Caco-2 (cell line): ENCODE data around the gene SIRPB2. TPM values are rescaled to one million over a fixed set of nuclear protein-coding genes. Genes with fewer than 3 reads are reported as not detected.

ENCODE experiments used
- BruUV-seq: library from RNA; stranded (reverse); fragments of 400-500 nt; replicated peaks from 2 replicates; lab custom pipeline; 2021; lab: Mats Ljungman, UMichigan
- CTCF ChIA-PET: fragments of 300-600 bp; sonication (Branson Sonifier 250); formaldehyde crosslinking; loops from one replicate; lab custom pipeline; 2022; ENCODE audit warnings: antibody characterized with exemption; lab: Charles Lee
- POLR2A ChIA-PET: fragments of 300-600 bp; sonication (Branson Sonifier 250); formaldehyde crosslinking; loops from one replicate; lab custom pipeline; 2022; ENCODE audit warnings: antibody characterized with exemption; lab: Charles Lee
- DNase-seq, 2 experiments: peaks; one replicate each; pipeline versions ENCODE4 v3.0.0 to v3.0.0-alpha.2; 2020 to 2022
- H3K27me3 ChIP-seq: replicated peaks from 2 replicates; pipeline ENCODE4 v1.6.0; 2011; ENCODE audit warnings: low read length; ENCODE audit not compliant: control insufficient read depth, insufficient read depth
- H3K36me3 ChIP-seq: 2 replicates; pipeline ENCODE4 v1.5.1; 2011; ENCODE audit warnings: low read length; ENCODE audit not compliant: control insufficient read depth, insufficient read depth
- H3K4me1 ChIP-seq: fragments of 250-450 bp; sonication (Bioruptor Pico); 2 replicates; pipeline ENCODE4 v1.5.1; 2020; ENCODE audit warnings: mild to moderate bottlenecking
- H3K4me3 ChIP-seq: 2 replicates; pipeline ENCODE4 v1.5.1; 2011; ENCODE audit warnings: low read depth, mild to moderate bottlenecking, control low read depth, low read length
- H3K9me3 ChIP-seq: fragments of 250-450 bp; sonication (Bioruptor Pico); 2 replicates; pipeline ENCODE4 v1.5.1; 2020; ENCODE audit warnings: mild to moderate bottlenecking, moderate library complexity
- H3K27ac Mint-ChIP-seq: one replicate; pipeline ENCODE4 v1.8.0; 2022; ENCODE audit warnings: mixed read lengths; ENCODE audit not compliant: unreplicated experiment
- H3K27me3 Mint-ChIP-seq: one replicate; pipeline ENCODE4 v1.8.0; 2022; ENCODE audit warnings: mixed read lengths; ENCODE audit not compliant: insufficient read depth, unreplicated experiment
- H3K36me3 Mint-ChIP-seq: one replicate; pipeline ENCODE4 v1.8.0; 2022; ENCODE audit warnings: mild to moderate bottlenecking, mixed read lengths; ENCODE audit not compliant: insufficient read depth, unreplicated experiment
- H3K4me1 Mint-ChIP-seq: one replicate; pipeline ENCODE4 v1.8.0; 2022; ENCODE audit warnings: low read depth, mixed read lengths; ENCODE audit not compliant: unreplicated experiment
- H3K4me3 Mint-ChIP-seq: one replicate; pipeline ENCODE4 v1.8.0; 2022; ENCODE audit warnings: mild to moderate bottlenecking, moderate library complexity, mixed read lengths; ENCODE audit not compliant: unreplicated experiment
- H3K9me3 Mint-ChIP-seq: one replicate; pipeline ENCODE4 v1.8.0; 2022; ENCODE audit warnings: mixed read lengths; ENCODE audit not compliant: unreplicated experiment
- CTCF ChIP-seq, 2 experiments: fragments of 200-600 bp in 1 of 2; IDR thresholded peaks; 1 replicate in 1 of 2; 2 replicates in 1 of 2; pipeline versions ENCODE4 v1.5.1 to v1.8.0; 2011 to 2022; ENCODE audit warnings: antibody characterized with exemption in 1 of 2, control low read depth in 1 of 2, inconsistent platforms in 1 of 2, low read depth in 1 of 2, low read length in 1 of 2, mild to moderate bottlenecking in 1 of 2, moderate library complexity in 1 of 2; ENCODE audit not compliant: insufficient read depth in 1 of 2, severe bottlenecking in 1 of 2, unreplicated experiment in 1 of 2
- intact Hi-C: fragments of 100-400 bp; cut with micrococcal nuclease; formaldehyde crosslinking; loops from one replicate; pipeline ENCODE4 v1.10.0; 2022; ENCODE audit not compliant: unreplicated experiment
- total RNA-seq: library from RNA; stranded (reverse); gene quantifications from 2 replicates; pipeline ENCODE4 v1.2.3, GENCODE V29; 2022

Gene SIRPB2
- total RNA-seq, 1 experiment from 2014 or later: not detected

- DNase-seq: peak; percentile 73 to 76
- Mint-ChIP-seq H3K4me1 (no peaks in the 10 kb centered on the region), H3K36me3 (peaks cover 6% of the 10 kb centered on the region), H3K27me3 (no peaks in the 10 kb centered on the region), H3K9me3 (no peaks in the 10 kb centered on the region), H3K4me3 (no peak overlapping the region), H3K27ac (no peak overlapping the region)
- Histone ChIP-seq H3K27me3 (no peaks in the 10 kb centered on the region), H3K4me1 (no peaks in the 10 kb centered on the region), H3K4me3 (no peak overlapping the region), H3K9me3 (no peaks in the 10 kb centered on the region), H3K36me3 (no peaks in the 10 kb centered on the region)
- ChIA-PET CTCF (interaction anchor here (1.1 to 2.1 kb wide), 3 partner anchors 29 to 124 kb away, joined by 3 to 7 read pairs (median 3); partner anchors contain the start of genes FKBP1A and NSFL1C), POLR2A (no interaction called here)
- BruUV-seq: no TSS peak
- intact Hi-C loops: loop anchor here (1.0 to 5.0 kb wide), 3 partner anchors 35 to 124 kb away; no protein-coding TSS in a partner anchor
- TF ChIP-seq CTCF (IDR thresholded peaks at IDR 0.05; ENCODE audit: insufficient read depth in 1 of 2, low read depth in 1 of 2, low read length in 1 of 2, severe bottlenecking in 1 of 2, unreplicated experiment in 1 of 2): peak; percentile 83 to 94
Measured at GRCh38 chr20:1437235-1437904, 53.9 kb downstream of the SIRPB2 start.

- CTCF ChIA-PET: interaction anchor here (0.7 kb wide), 1 partner anchor 44 kb away, joined by 3 read pairs; no protein-coding TSS in a partner anchor
- DNase-seq: no peak
- Histone ChIP-seq H3K36me3 (no peaks in the 10 kb centered on the region), H3K9me3 (no peaks in the 10 kb centered on the region), H3K27me3 (no peaks in the 10 kb centered on the region), H3K4me3 (no peak overlapping the region), H3K4me1 (no peaks in the 10 kb centered on the region)
- H3K27ac Mint-ChIP-seq: no peak overlapping the region
- BruUV-seq: no TSS peak
- intact Hi-C loops: loop anchor here (5.0 kb wide), 1 partner anchor 36 kb away; no protein-coding TSS in a partner anchor
- H3K4me1 Mint-ChIP-seq: no peaks in the 10 kb centered on the region
- no peaks in the 10 kb centered on the region for H3K9me3 Mint-ChIP-seq
- peaks cover 6% of the 10 kb centered on the region for H3K36me3 Mint-ChIP-seq
- TF ChIP-seq CTCF (IDR thresholded peaks at IDR 0.05; ENCODE audit: insufficient read depth in 1 of 2, low read depth in 1 of 2, low read length in 1 of 2, severe bottlenecking in 1 of 2, unreplicated experiment in 1 of 2): no peak
- POLR2A ChIA-PET: no interaction called here
- peaks cover 7% of the 10 kb centered on the region for H3K27me3 Mint-ChIP-seq
- H3K4me3 Mint-ChIP-seq: no peak overlapping the region
Measured at GRCh38 chr20:1436263-1436662, 55.0 kb downstream of the SIRPB2 start.

- H3K4me1 ChIP-seq: no peaks in the 10 kb centered on the region
- no peak for TF ChIP-seq CTCF (IDR thresholded peaks at IDR 0.05; ENCODE audit: insufficient read depth in 1 of 2, low read depth in 1 of 2, low read length in 1 of 2, severe bottlenecking in 1 of 2, unreplicated experiment in 1 of 2)
- no peak overlapping the region for H3K27ac Mint-ChIP-seq
- no peaks in the 10 kb centered on the region for H3K9me3 Mint-ChIP-seq
- H3K4me3 Mint-ChIP-seq: no peak overlapping the region
- no peaks in the 10 kb centered on the region for H3K4me1 Mint-ChIP-seq
- intact Hi-C loops: loop anchor here (5.0 kb wide), 1 partner anchor 37 kb away; no protein-coding TSS in a partner anchor
- ChIA-PET POLR2A (no interaction called here), CTCF (interaction anchor here (1.4 kb wide), 1 partner anchor 69 kb away, joined by 4 read pairs; no protein-coding TSS in a partner anchor)
- no peaks in the 10 kb centered on the region for H3K9me3 ChIP-seq
- no peaks in the 10 kb centered on the region for H3K36me3 ChIP-seq
- H3K4me3 ChIP-seq: no peak overlapping the region
- peaks cover 7% of the 10 kb centered on the region for H3K27me3 Mint-ChIP-seq
- no peak for DNase-seq
- no TSS peak for BruUV-seq
- no peaks in the 10 kb centered on the region for H3K27me3 ChIP-seq
- H3K36me3 Mint-ChIP-seq: peaks cover 6% of the 10 kb centered on the region
Measured at GRCh38 chr20:1435337-1435699, 55.9 kb downstream of the SIRPB2 start.
